A549 (cell line): ENCODE results near the gene ARHGDIG.

ENCODE experiments used
- CHD2 ChIP-seq: fragments of 150-350 bp; IDR thresholded peaks from 2 replicates; pipeline ENCODE4 v1.6.1; 2014; ENCODE audit warnings: low read length; ENCODE audit not compliant: partially characterized antibody
- CTCF ChIP-seq: fragments of >200 bp; sonication (Bioruptor Twin); formaldehyde crosslinking; IDR thresholded peaks from 3 replicates; pipeline ENCODE4 v1.5.1; 2016
- EP300 ChIP-seq, 2 experiments: fragments of >200 bp; sonication (Bioruptor Twin); formaldehyde crosslinking; IDR thresholded peaks; 2 replicates in 1 of 2; 3 replicates in 1 of 2; pipeline ENCODE4 v1.6.1; 2016 to 2017
- HMGXB4 ChIP-seq: fragments of 250-450 bp; sonication (Bioruptor Pico); IDR thresholded peaks from 2 replicates; pipeline ENCODE4 v1.5.0; 2021; ENCODE audit warnings: mild to moderate bottlenecking, moderate library complexity, borderline replicate concordance
- JUNB ChIP-seq: fragments of >200 bp; sonication (Bioruptor Twin); formaldehyde crosslinking; IDR thresholded peaks from 2 replicates; pipeline ENCODE4 v1.6.1; 2016
- MAFK ChIP-seq: fragments of 450-650 bp; IDR thresholded peaks from 2 replicates; pipeline ENCODE4 v1.6.1; 2014; ENCODE audit not compliant: partially characterized antibody
- MAZ ChIP-seq: fragments of 150-350 bp; IDR thresholded peaks from 2 replicates; pipeline ENCODE4 v1.6.1; 2014; ENCODE audit warnings: antibody characterized with exemption, low read depth, low read length, borderline replicate concordance
- POLR2A ChIP-seq: IDR thresholded peaks from 2 replicates; pipeline ENCODE4 v1.6.1; 2012; ENCODE audit warnings: mild to moderate bottlenecking, low read length
- REST ChIP-seq: fragments of 200-600 bp; sonication (generic); IDR thresholded peaks from 2 replicates; pipeline ENCODE4 v1.6.1; 2016; ENCODE audit warnings: antibody characterized with exemption, mild to moderate bottlenecking, moderate library complexity
- USF2 ChIP-seq: fragments of 450-650 bp; IDR thresholded peaks from 2 replicates; pipeline ENCODE4 v1.6.1; 2014; ENCODE audit warnings: antibody characterized with exemption

- TF ChIP-seq REST (no peak), POLR2A (no peak), MAZ (no peak), USF2 (no peak), EP300 (IDR thresholded peaks at IDR 0.05) (no peak), CTCF (no peak), CHD2 (no peak), MAFK (no peak), JUNB (no peak), HMGXB4 (CRISPR knock-in tag) (no peak)
Measured at GRCh38 chr16:301235-301634, 20.8 kb downstream of the ARHGDIG start.
